ENCODE measurements around the gene TMEM234. TPM values are rescaled to one million over a fixed set of nuclear protein-coding genes. Genes with fewer than 3 reads are reported as not detected.

The TMEM234 gene
- total and polyA plus RNA-seq, 2 of the 13 experiments (the other 11 are each of a cell fraction or from before 2014, with no cell fraction given) = 6.1 to 9.0 TPM

- no peak for TF ChIP-seq TERF1 (CRISPR knock-in tag; IDR thresholded peaks at IDR 0.05)
- TF ChIP-seq MAFG (CRISPR knock-in tag; IDR thresholded peaks at IDR 0.05) = no peak
- TF ChIP-seq ZNF792 (CRISPR knock-in tag; IDR thresholded peaks at IDR 0.05) = 0 out of 2 replicates have a peak, but pooled peaks have one; percentile 17
- TF ChIP-seq YEATS2 (CRISPR knock-in tag; IDR thresholded peaks at IDR 0.05; ENCODE audit: borderline replicate concordance) = no peak
- no peak for TF ChIP-seq EP300 (IDR thresholded peaks at IDR 0.05; ENCODE audit: low read depth in 2 of 2, low read length in 2 of 2)
- 0 out of 2 replicates have a peak, but pooled peaks have one; percentile 22 for TF ChIP-seq EP300 (CRISPR knock-in tag; IDR thresholded peaks at IDR 0.05; ENCODE audit: borderline replicate concordance)
- 0 out of 2 replicates have a peak, but pooled peaks have one; percentile 21 for TF ChIP-seq THAP9 (CRISPR knock-in tag; IDR thresholded peaks at IDR 0.05; ENCODE audit: borderline replicate concordance)
- TF ChIP-seq ARID4A (CRISPR knock-in tag; IDR thresholded peaks at IDR 0.05; ENCODE audit: borderline replicate concordance) = peak; percentile 21; the same call in 1 of the 2 replicates
- TF ChIP-seq ZNF891 (CRISPR knock-in tag; IDR thresholded peaks at IDR 0.05) = 0 out of 2 replicates have a peak, but pooled peaks have one; percentile 39
- no peak for TF ChIP-seq MAZ (IDR thresholded peaks at IDR 0.05; ENCODE audit: borderline replicate concordance, low read depth, low read length)
- TF ChIP-seq MAZ (CRISPR knock-in tag; IDR thresholded peaks at IDR 0.05; ENCODE audit: low read depth) = peak; percentile 28; the same call in 1 of the 2 replicates
- no peak for TF ChIP-seq SRF (IDR thresholded peaks at IDR 0.05; ENCODE audit: low read depth, low read length)
- TF ChIP-seq ZNF280B (CRISPR knock-in tag; IDR thresholded peaks at IDR 0.05; ENCODE audit: borderline replicate concordance) = 0 out of 2 replicates have a peak, but pooled peaks have one; percentile 20
- no peak for TF ChIP-seq GLI4 (CRISPR knock-in tag; IDR thresholded peaks at IDR 0.05; ENCODE audit: borderline replicate concordance)
- TF ChIP-seq PHF8 (CRISPR knock-in tag; IDR thresholded peaks at IDR 0.05) = 0 out of 2 replicates have a peak, but pooled peaks have one; percentile 25
- peak; percentile 49 for TF ChIP-seq HOXA3 (CRISPR knock-in tag; IDR thresholded peaks at IDR 0.05)
Observed at GRCh38 chr1:32200226-32201010, 21.7 kb downstream of the TMEM234 start, which contains the start of gene CCDC28B (continued).
